Activated T-cell treated with anti-CD3 and anti-CD28 coated beads, Interleukin-2, amount 50 U/mL, for 4 hours (primary cell): ENCODE measurements around the gene PAQR6. TPM values are rescaled to one million over a fixed set of nuclear protein-coding genes. Genes with fewer than 3 reads are reported as not detected.
"Not testable (repeated sequence)": the region's sequence is repeated elsewhere in the genome, so short reads cannot be mapped to it uniquely, and the experiment has no call there.

Source experiments
- ATAC-seq, 2 donors: fragments of 200-7000 bp; cut with Tn5 transposase; one replicate each; pipeline ENCODE4 v1.10.0; 2021
- DNase-seq: peaks from one replicate; pipeline ENCODE4 v3.0.0-alpha.2; 2020
- H3K27me3 Mint-ChIP-seq: one replicate; pipeline ENCODE4 v1.8.0; 2021; ENCODE audit warnings: low read depth, mixed read lengths
- H3K36me3 Mint-ChIP-seq: one replicate; pipeline ENCODE4 v1.8.0; 2022; ENCODE audit warnings: mixed read lengths; ENCODE audit not compliant: insufficient read depth
- H3K4me1 Mint-ChIP-seq: one replicate; pipeline ENCODE4 v1.8.0; 2021; ENCODE audit warnings: low read depth, mixed read lengths
- H3K4me3 Mint-ChIP-seq: one replicate; pipeline ENCODE4 v1.8.0; 2021; ENCODE audit warnings: mild to moderate bottlenecking, moderate library complexity, mixed read lengths
- H3K9me3 Mint-ChIP-seq: one replicate; pipeline ENCODE4 v1.8.0; 2021; ENCODE audit warnings: mixed read lengths
- total RNA-seq, 3 donors: library from RNA; stranded (reverse); gene quantifications; one replicate each; pipeline ENCODE4 v1.2.1, GENCODE V29; 2021

Gene PAQR6
- total RNA-seq, 3 donors from 2014 or later, result 2.0 to 3.6 (median 3.4) TPM

- DNase-seq (no peak), ATAC-seq (no peak)
- H3K4me3 Mint-ChIP-seq, result no peak overlapping the region
- no peaks in the 10 kb centered on the region for H3K27me3 Mint-ChIP-seq
- H3K9me3 Mint-ChIP-seq, result no peaks in the 10 kb centered on the region
- H3K36me3 Mint-ChIP-seq, result peaks cover 31% of the 10 kb centered on the region
- H3K4me1 Mint-ChIP-seq, result no peaks in the 10 kb centered on the region
These were observed 15.5 kb downstream of the PAQR6 start for GRCh38 chr1:156232201-156232894.

GRCh38 chr1:156230473-156230837 lies 17.4 kb downstream of the PAQR6 start:
- Mint-ChIP-seq H3K36me3 (peaks cover 29% of the 10 kb centered on the region), H3K4me1 (peaks cover 8% of the 10 kb centered on the region), H3K4me3 (no peak overlapping the region), H3K9me3 (no peaks in the 10 kb centered on the region), H3K27me3 (no peaks in the 10 kb centered on the region)
- DNase-seq, result no peak
- no peak for ATAC-seq

- peaks cover 10% of the 10 kb centered on the region for H3K4me1 Mint-ChIP-seq
- no peaks in the 10 kb centered on the region for H3K27me3 Mint-ChIP-seq
- H3K36me3 Mint-ChIP-seq, result peaks cover 31% of the 10 kb centered on the region
- ATAC-seq, result no peak
- H3K9me3 Mint-ChIP-seq, result no peaks in the 10 kb centered on the region
- no peak overlapping the region for H3K4me3 Mint-ChIP-seq
- no peak for DNase-seq
These were observed 17.9 kb downstream of the PAQR6 start for GRCh38 chr1:156229809-156230472.

GRCh38 chr1:156228501-156228900 lies 19.4 kb downstream of the PAQR6 start:
- H3K4me3 Mint-ChIP-seq, result no peak overlapping the region
- ATAC-seq (no peak), DNase-seq (no peak)
- no peaks in the 10 kb centered on the region for H3K27me3 Mint-ChIP-seq
- peaks cover 31% of the 10 kb centered on the region for H3K36me3 Mint-ChIP-seq
- H3K4me1 Mint-ChIP-seq, result peaks cover 19% of the 10 kb centered on the region
- H3K9me3 Mint-ChIP-seq, result no peaks in the 10 kb centered on the region

- peaks cover 42% of the 10 kb centered on the region for H3K36me3 Mint-ChIP-seq
- H3K4me1 Mint-ChIP-seq, result peaks cover 36% of the 10 kb centered on the region
- no peak for DNase-seq
- H3K9me3 Mint-ChIP-seq, result no peaks in the 10 kb centered on the region
- H3K4me3 Mint-ChIP-seq, result no peak overlapping the region
- ATAC-seq, result no peak
- no peaks in the 10 kb centered on the region for H3K27me3 Mint-ChIP-seq
These were observed 21.1 kb downstream of the PAQR6 start for GRCh38 chr1:156226782-156227181.

- DNase-seq (no peak), ATAC-seq (no peak)
- no peaks in the 10 kb centered on the region for H3K27me3 Mint-ChIP-seq
- peaks cover 49% of the 10 kb centered on the region for H3K36me3 Mint-ChIP-seq
- no peaks in the 10 kb centered on the region for H3K9me3 Mint-ChIP-seq
- no peak overlapping the region for H3K4me3 Mint-ChIP-seq
- H3K4me1 Mint-ChIP-seq, result peaks cover 43% of the 10 kb centered on the region
These were observed 21.7 kb downstream of the PAQR6 start for GRCh38 chr1:156226116-156226538.

GRCh38 chr1:156225677-156226014 lies 22.2 kb downstream of the PAQR6 start:
- ATAC-seq (no peak), DNase-seq (no peak)
- Mint-ChIP-seq H3K27me3 (no peaks in the 10 kb centered on the region), H3K4me3 (no peak overlapping the region), H3K4me1 (peaks cover 46% of the 10 kb centered on the region), H3K36me3 (peaks cover 52% of the 10 kb centered on the region), H3K9me3 (no peaks in the 10 kb centered on the region)

- Mint-ChIP-seq H3K36me3 (peaks cover 46% of the 10 kb centered on the region), H3K4me3 (peak overlapping the region; percentile 69), H3K4me1 (peaks cover 71% of the 10 kb centered on the region), H3K27me3 (no peaks in the 10 kb centered on the region), H3K9me3 (no peaks in the 10 kb centered on the region)
- ATAC-seq (no peak), DNase-seq (no peak)
These were observed 25.7 kb downstream of the PAQR6 start for GRCh38 chr1:156221986-156222692.

GRCh38 chr1:156220226-156220625 lies 27.6 kb downstream of the PAQR6 start:
- H3K9me3 Mint-ChIP-seq, result no peaks in the 10 kb centered on the region
- peaks cover 72% of the 10 kb centered on the region for H3K4me1 Mint-ChIP-seq
- peaks cover 39% of the 10 kb centered on the region for H3K36me3 Mint-ChIP-seq
- DNase-seq, result no peak
- H3K4me3 Mint-ChIP-seq, result no peak overlapping the region
- ATAC-seq, result no peak
- H3K27me3 Mint-ChIP-seq, result no peaks in the 10 kb centered on the region

GRCh38 chr1:156217871-156218270 lies 30.0 kb downstream of the PAQR6 start:
- peaks cover 72% of the 10 kb centered on the region for H3K4me1 Mint-ChIP-seq
- H3K36me3 Mint-ChIP-seq, result peaks cover 37% of the 10 kb centered on the region
- no peaks in the 10 kb centered on the region for H3K9me3 Mint-ChIP-seq

GRCh38 chr1:156216361-156217086 lies 31.3 kb downstream of the PAQR6 start:
- ATAC-seq, DNase-seq, H3K4me3 Mint-ChIP-seq, H3K27me3 Mint-ChIP-seq, H3K9me3 Mint-ChIP-seq: not testable (repeated sequence)
- Mint-ChIP-seq H3K4me1 (peaks cover 65% of the 10 kb centered on the region), H3K36me3 (peaks cover 35% of the 10 kb centered on the region)

More at GRCh38 chr1:156217871-156218270, 30.0 kb downstream of the PAQR6 start:
- no peak for DNase-seq
- ATAC-seq, result peak; percentile 50 to 52
- H3K27me3 Mint-ChIP-seq, result no peaks in the 10 kb centered on the region
- peak overlapping the region; percentile 79 for H3K4me3 Mint-ChIP-seq

- H3K4me1 Mint-ChIP-seq, result peaks cover 47% of the 10 kb centered on the region
- DNase-seq (no peak), ATAC-seq (no peak)
- H3K4me3 Mint-ChIP-seq, result peak overlapping the region; percentile 84
- no peaks in the 10 kb centered on the region for H3K9me3 Mint-ChIP-seq
- H3K36me3 Mint-ChIP-seq, result peaks cover 30% of the 10 kb centered on the region
- H3K27me3 Mint-ChIP-seq, result no peaks in the 10 kb centered on the region
These were observed 33.7 kb downstream of the PAQR6 start for GRCh38 chr1:156214024-156214748.

GRCh38 chr1:156213644-156213966 lies 34.3 kb downstream of the PAQR6 start:
- H3K9me3 Mint-ChIP-seq, result no peaks in the 10 kb centered on the region
- H3K36me3 Mint-ChIP-seq, result peaks cover 34% of the 10 kb centered on the region
- H3K4me1 Mint-ChIP-seq, result peaks cover 46% of the 10 kb centered on the region
- no peak for ATAC-seq
- H3K27me3 Mint-ChIP-seq, result no peaks in the 10 kb centered on the region
- H3K4me3 Mint-ChIP-seq, result peak overlapping the region; percentile 95
- DNase-seq, result no peak
